Middle frontal gyrus (tissue), 1 donor: ENCODE results near the gene ABHD16A.

Experiments used
- DNase-seq: peaks from one replicate; pipeline ENCODE4 v3.0.0-alpha.2; 2015; ENCODE audit warnings: low spot score; ENCODE audit errors: extremely low spot score

The ABHD16A gene

GRCh38 chr6:31642798-31643570, 60.1 kb downstream of the ABHD16A start:
- DNase-seq, result no peak

GRCh38 chr6:31641370-31641769, 61.8 kb downstream of the ABHD16A start:
- no peak for DNase-seq

GRCh38 chr6:31640612-31641011, 62.5 kb downstream of the ABHD16A start:
- DNase-seq, result no peak

- no peak for DNase-seq
Observed at GRCh38 chr6:31639449-31639861, 63.7 kb downstream of the ABHD16A start.

GRCh38 chr6:31639043-31639442, 64.1 kb downstream of the ABHD16A start:
- DNase-seq, result no peak
